Measurements from ENCODE around the gene RAB11FIP3. TPM values are rescaled to one million over a fixed set of nuclear protein-coding genes. Genes with fewer than 3 reads are reported as not detected.
"Not testable (repeated sequence)": the region's sequence is repeated elsewhere in the genome, so short reads cannot be mapped to it uniquely, and the experiment has no call there.

Gene RAB11FIP3
- total and polyA plus RNA-seq, 10 of the 15 experiments (the other 5 are each of a cell fraction or from before 2014, with no cell fraction given): 1.2 to 27.3 (median 7.7) TPM

DNA sequence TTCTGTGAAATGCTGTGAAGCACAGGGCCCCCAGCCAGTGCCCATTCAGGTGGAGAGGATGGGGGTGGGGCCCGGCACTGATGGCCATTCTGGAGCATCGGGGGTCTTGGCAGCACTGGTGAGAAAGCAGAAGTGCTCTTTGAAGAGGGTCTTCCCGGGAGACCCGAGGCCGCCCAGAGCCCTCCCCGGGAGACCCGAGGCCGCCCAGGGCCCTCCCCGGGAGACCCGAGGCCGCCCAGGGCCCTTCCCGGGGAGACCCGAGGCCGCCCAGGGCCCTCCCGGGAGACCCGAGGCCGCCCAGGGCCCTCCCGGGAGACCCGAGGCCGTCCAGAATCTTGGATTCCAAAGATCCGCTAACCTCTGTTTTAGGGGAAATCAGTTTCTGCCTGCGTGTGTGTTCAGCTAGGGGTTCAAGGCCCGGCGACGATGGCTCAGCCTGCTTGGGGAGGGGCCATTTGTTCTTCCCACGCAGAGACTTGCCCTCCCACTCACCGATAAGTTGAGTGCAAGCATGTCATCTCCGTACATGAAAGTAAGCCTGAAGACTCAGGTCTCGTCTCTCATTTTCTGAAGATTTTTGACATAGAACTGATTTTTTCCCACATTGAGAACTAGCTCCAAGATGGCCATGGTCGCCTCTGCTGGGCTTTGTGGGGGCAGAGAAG, 66.9 kb downstream of the RAB11FIP3 start:
- no peak for ATAC-seq
- Histone ChIP-seq H3K4me2 (ENCODE audit: control insufficient read depth, insufficient read depth) (no peak overlapping the region), H3K27me3 (replicated peaks in 1 of 2; ENCODE audit: control insufficient read depth in 2 of 2, insufficient read depth in 2 of 2, low read length in 1 of 2) (no peaks in the 10 kb centered on the region), H3K4me1 (ENCODE audit: control insufficient read depth, insufficient read depth, low read length) (no peaks in the 10 kb centered on the region), H3K9ac (ENCODE audit: control insufficient read depth, insufficient read depth, low read length) (no peak overlapping the region), H3K4me3 (no peak overlapping the region), H4K20me1 (ENCODE audit: control insufficient read depth, insufficient read depth) (no peaks in the 10 kb centered on the region), H3K27ac (ENCODE audit: control insufficient read depth, insufficient read depth) (no peak overlapping the region), H3K79me2 (ENCODE audit: control insufficient read depth, insufficient read depth, low read length) (no peaks in the 10 kb centered on the region), H3K36me3 (ENCODE audit: control insufficient read depth in 2 of 2, insufficient read depth in 2 of 2, low read length in 1 of 2) (peaks cover 0 to 3% of the 10 kb centered on the region in 2 experiments; a peak in 3 of 4 replicates), H3K9me3 (replicated peaks; ENCODE audit: control insufficient read depth, insufficient read depth, low read length) (no peaks in the 10 kb centered on the region), H2AFZ (ENCODE audit: control insufficient read depth, low read depth, low read length) (no peak overlapping the region)
- BruUV-seq (replicated peaks): no TSS peak
- in situ Hi-C loops (cut with MboI): no loop called here
- POLR2A ChIA-PET: no interaction called here
- CTCF ChIA-PET: no interaction called here
- SMC1A ChIA-PET (ENCODE audit: uncharacterized antibody, unreplicated experiment): no interaction called here
- WGBS (ENCODE audit: insufficient coverage, insufficient replicate concordance, low lambda C conversion rate, missing lambda C conversion rate): 37% methylated on average over 23 of the region's 30 CpGs
- no peak for TF ChIP-seq NRF1 (conservative IDR thresholded peaks at IDR 0.05; ENCODE audit: low read depth, low read length)
- TF ChIP-seq NFYA (IDR thresholded peaks at IDR 0.05; ENCODE audit: borderline replicate concordance, low read depth, low read length): no peak
- no peak for TF ChIP-seq GATAD2B (conservative IDR thresholded peaks at IDR 0.05; ENCODE audit: low read depth)
- no peak for TF ChIP-seq MYB (IDR thresholded peaks at IDR 0.05; ENCODE audit: borderline replicate concordance, low read depth, low read length)
- no peak for TF ChIP-seq NFXL1 (IDR thresholded peaks at IDR 0.05; ENCODE audit: borderline replicate concordance)
- TF ChIP-seq JUND (IDR thresholded peaks at IDR 0.05; ENCODE audit: low read depth, low read length): no peak
- TF ChIP-seq, protein P1, sequence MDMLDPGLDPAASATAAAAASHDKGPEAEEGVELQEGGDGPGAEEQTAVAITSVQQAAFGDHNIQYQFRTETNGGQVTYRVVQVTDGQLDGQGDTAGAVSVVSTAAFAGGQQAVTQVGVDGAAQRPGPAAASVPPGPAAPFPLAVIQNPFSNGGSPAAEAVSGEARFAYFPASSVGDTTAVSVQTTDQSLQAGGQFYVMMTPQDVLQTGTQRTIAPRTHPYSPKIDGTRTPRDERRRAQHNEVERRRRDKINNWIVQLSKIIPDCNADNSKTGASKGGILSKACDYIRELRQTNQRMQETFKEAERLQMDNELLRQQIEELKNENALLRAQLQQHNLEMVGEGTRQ (IDR thresholded peaks at IDR 0.05; ENCODE audit: borderline replicate concordance, low read depth, low read length): no peak
- no peak for TF ChIP-seq BCL11A (IDR thresholded peaks at IDR 0.05; ENCODE audit: low read depth, low read length)
- intact Hi-C loops (cut with micrococcal nuclease; ENCODE audit: unreplicated experiment): loop anchor here (10.0 kb wide), 1 partner anchor 98 kb away; the partner anchor contains the start of gene NME4
- DNase-seq (ENCODE audit: low read depth, low spot score): no peak
- no peak for FAIRE-seq
- RAD21 ChIA-PET (ENCODE audit: unreplicated experiment): no interaction called here

DNA sequence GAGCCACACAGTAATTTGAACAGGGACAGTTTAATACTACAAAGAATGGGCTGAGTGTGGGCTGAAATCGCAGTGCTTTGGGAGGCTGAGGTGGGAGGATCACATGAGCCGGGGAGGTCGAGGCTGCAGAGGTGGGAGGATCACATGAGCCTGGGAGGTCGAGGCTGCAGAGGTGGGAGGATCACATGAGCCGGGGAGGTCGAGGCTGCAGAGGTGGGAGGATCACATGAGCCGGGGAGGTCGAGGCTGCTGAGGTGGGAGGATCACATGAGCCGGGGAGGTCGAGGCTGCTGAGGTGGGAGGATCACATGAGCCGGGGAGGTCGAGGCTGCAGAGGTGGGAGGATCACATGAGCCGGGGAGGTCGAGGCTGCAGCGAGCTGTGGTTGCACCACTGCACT, 69.2 kb downstream of the RAB11FIP3 start:
- H4K20me1 ChIP-seq (ENCODE audit: control insufficient read depth, insufficient read depth); H3K4me3 ChIP-seq; FAIRE-seq; BruUV-seq (replicated peaks); ATAC-seq; H3K36me3 ChIP-seq (ENCODE audit: control insufficient read depth in 2 of 2, insufficient read depth in 2 of 2, low read length in 1 of 2); POLR2A ChIA-PET; H3K4me1 ChIP-seq (ENCODE audit: control insufficient read depth, insufficient read depth, low read length); in situ Hi-C loops (cut with MboI); CTCF ChIA-PET; RAD21 ChIA-PET (ENCODE audit: unreplicated experiment); H2AFZ ChIP-seq (ENCODE audit: control insufficient read depth, low read depth, low read length); H3K79me2 ChIP-seq (ENCODE audit: control insufficient read depth, insufficient read depth, low read length); H3K4me2 ChIP-seq (ENCODE audit: control insufficient read depth, insufficient read depth); H3K27me3 ChIP-seq (replicated peaks in 1 of 2; ENCODE audit: control insufficient read depth in 2 of 2, insufficient read depth in 2 of 2, low read length in 1 of 2); H3K9me3 ChIP-seq (replicated peaks; ENCODE audit: control insufficient read depth, insufficient read depth, low read length); H3K27ac ChIP-seq (ENCODE audit: control insufficient read depth, insufficient read depth); DNase-seq (ENCODE audit: low read depth, low spot score); H3K9ac ChIP-seq (ENCODE audit: control insufficient read depth, insufficient read depth, low read length); SMC1A ChIA-PET (ENCODE audit: uncharacterized antibody, unreplicated experiment): not testable (repeated sequence)
- WGBS (ENCODE audit: insufficient coverage, insufficient replicate concordance, low lambda C conversion rate, missing lambda C conversion rate): 71% methylated on average over 15 of the region's 15 CpGs
- intact Hi-C loops (cut with micrococcal nuclease; ENCODE audit: unreplicated experiment): loop anchor here (10.0 kb wide), 1 partner anchor 100 kb away; the partner anchor contains the start of gene NME4
